Activated CD8-positive, alpha-beta memory T cell treated with anti-CD3 and anti-CD28 coated beads, Interleukin-2, amount 10 ng/mL, durations not matched to agents 7 days and 5 days (primary cell): ENCODE measurements around the gene AK4. TPM values are rescaled to one million over a fixed set of nuclear protein-coding genes. Genes with fewer than 3 reads are reported as not detected.
"Not testable (repeated sequence)": the region's sequence is repeated elsewhere in the genome, so short reads cannot be mapped to it uniquely, and the experiment has no call there.

Source experiments
- ATAC-seq: fragments of 150-1000 bp; cut with Tn5 transposase; one replicate; pipeline ENCODE4 v1.10.0; 2021; ENCODE audit warnings: moderate library complexity
- CTCF ChIA-PET: fragments of 350-600 bp; sonication (Branson Sonifier 250); formaldehyde crosslinking; loops from one replicate; lab custom pipeline; 2021; ENCODE audit warnings: antibody characterized with exemption; lab: Charles Lee
- DNase-seq: peaks from one replicate; pipeline ENCODE4 v3.0.0-alpha.2; 2020
- H3K27ac Mint-ChIP-seq: one replicate; pipeline ENCODE4 v1.8.0; 2021; ENCODE audit warnings: mild to moderate bottlenecking, mixed read lengths
- H3K27me3 Mint-ChIP-seq: one replicate; pipeline ENCODE4 v1.8.0; 2021; ENCODE audit warnings: mixed read lengths
- H3K36me3 Mint-ChIP-seq: one replicate; pipeline ENCODE4 v1.8.0; 2021; ENCODE audit warnings: mild to moderate bottlenecking, mixed read lengths
- H3K4me1 Mint-ChIP-seq: one replicate; pipeline ENCODE4 v1.8.0; 2021; ENCODE audit warnings: mixed read lengths
- H3K4me3 Mint-ChIP-seq: one replicate; pipeline ENCODE4 v1.8.0; 2021; ENCODE audit warnings: mild to moderate bottlenecking, moderate library complexity, mixed read lengths
- H3K9me3 Mint-ChIP-seq: one replicate; pipeline ENCODE4 v1.8.0; 2022; ENCODE audit warnings: low read depth, mixed read lengths
- total RNA-seq, 2 experiments: library from RNA; stranded (reverse); gene quantifications; one replicate each; pipeline ENCODE4 v1.2.3, GENCODE V29; 2021

The AK4 gene
- total RNA-seq, 2 experiments from 2014 or later: 51.5 to 60.5 TPM

- no peaks in the 10 kb centered on the region for H3K36me3 Mint-ChIP-seq
- ATAC-seq (no peak), DNase-seq (no peak)
- CTCF ChIA-PET: no interaction called here
- peaks cover 5% of the 10 kb centered on the region for H3K4me1 Mint-ChIP-seq
- no peaks in the 10 kb centered on the region for H3K9me3 Mint-ChIP-seq
- H3K27ac Mint-ChIP-seq: no peak overlapping the region
- peaks cover 44% of the 10 kb centered on the region for H3K27me3 Mint-ChIP-seq
- no peak overlapping the region for H3K4me3 Mint-ChIP-seq
These were observed 6.1 kb upstream of the AK4 start for GRCh38 chr1:65141918-65142317.

GRCh38 chr1:65143112-65143658, 4.8 kb upstream of the AK4 start:
- H3K27ac Mint-ChIP-seq, ATAC-seq, CTCF ChIA-PET, H3K4me3 Mint-ChIP-seq, H3K9me3 Mint-ChIP-seq, H3K4me1 Mint-ChIP-seq, H3K36me3 Mint-ChIP-seq, DNase-seq: not testable (repeated sequence)
- peaks cover 46% of the 10 kb centered on the region for H3K27me3 Mint-ChIP-seq

- H3K9me3 Mint-ChIP-seq: no peaks in the 10 kb centered on the region
- H3K4me1 Mint-ChIP-seq: peaks cover 30% of the 10 kb centered on the region
- DNase-seq: peak; percentile 49
- CTCF ChIA-PET: no interaction called here
- ATAC-seq: no peak
- H3K4me3 Mint-ChIP-seq: peak overlapping the region; percentile 92
- H3K36me3 Mint-ChIP-seq: peaks cover 21% of the 10 kb centered on the region
- peaks cover 34% of the 10 kb centered on the region for H3K27me3 Mint-ChIP-seq
- H3K27ac Mint-ChIP-seq: peak overlapping the region; percentile 32
These were observed 1.0 kb upstream of the AK4 start for GRCh38 chr1:65146908-65147423.

- DNase-seq (peak; percentile 82), ATAC-seq (peak; percentile 67)
- CTCF ChIA-PET: interaction anchor here (1.3 to 1.8 kb wide), 3 partner anchors 68 to 273 kb away, joined by 3 to 5 read pairs (median 3); partner anchors contain the start of genes LEPR and LEPROT
- Mint-ChIP-seq H3K4me1 (peaks cover 31% of the 10 kb centered on the region), H3K4me3 (peak overlapping the region; percentile 92), H3K27ac (peak overlapping the region; percentile 80), H3K27me3 (peaks cover 28% of the 10 kb centered on the region), H3K36me3 (peaks cover 21% of the 10 kb centered on the region), H3K9me3 (no peaks in the 10 kb centered on the region)
These were observed 402 bp upstream of the AK4 start for GRCh38 chr1:65147424-65148177.

GRCh38 chr1:65148548-65149350, 746 bp downstream of the AK4 start:
- Mint-ChIP-seq H3K4me1 (peaks cover 38% of the 10 kb centered on the region), H3K27me3 (peaks cover 25% of the 10 kb centered on the region), H3K4me3 (peak overlapping the region; percentile 92), H3K36me3 (peaks cover 27% of the 10 kb centered on the region), H3K9me3 (no peaks in the 10 kb centered on the region), H3K27ac (peak overlapping the region; percentile 80)
- peak; percentile 68 for ATAC-seq
- peak; percentile 81 for DNase-seq
- CTCF ChIA-PET: interaction anchor here (0.7 to 1.8 kb wide), 5 partner anchors 11 to 272 kb away, joined by 3 to 5 read pairs (median 3); partner anchors contain the start of genes LEPR and LEPROT

GRCh38 chr1:65149351-65150107, 1.5 kb downstream of the AK4 start:
- no peak for ATAC-seq
- Mint-ChIP-seq H3K9me3 (no peaks in the 10 kb centered on the region), H3K36me3 (peaks cover 34% of the 10 kb centered on the region), H3K27me3 (peaks cover 22% of the 10 kb centered on the region), H3K4me1 (peaks cover 39% of the 10 kb centered on the region), H3K27ac (peak overlapping the region; percentile 70), H3K4me3 (peak overlapping the region; percentile 92)
- DNase-seq: no peak
- CTCF ChIA-PET: interaction anchor here (0.7 to 1.8 kb wide), 3 partner anchors 55 to 85 kb away, joined by 3 to 5 read pairs (median 3); no protein-coding TSS in a partner anchor

GRCh38 chr1:65150108-65150463, 2.1 kb downstream of the AK4 start:
- Mint-ChIP-seq H3K27me3 (peaks cover 17% of the 10 kb centered on the region), H3K27ac (no peak overlapping the region), H3K4me1 (peaks cover 39% of the 10 kb centered on the region), H3K9me3 (no peaks in the 10 kb centered on the region), H3K36me3 (peaks cover 36% of the 10 kb centered on the region), H3K4me3 (peak overlapping the region; percentile 92)
- DNase-seq: no peak
- no peak for ATAC-seq
- CTCF ChIA-PET: interaction anchor here (0.7 kb wide), 1 partner anchor 55 kb away, joined by 3 read pairs; no protein-coding TSS in a partner anchor

- Mint-ChIP-seq H3K4me3 (no peak overlapping the region), H3K36me3 (peaks cover 36% of the 10 kb centered on the region), H3K4me1 (peaks cover 39% of the 10 kb centered on the region), H3K27ac (no peak overlapping the region), H3K27me3 (peaks cover 11% of the 10 kb centered on the region), H3K9me3 (no peaks in the 10 kb centered on the region)
- CTCF ChIA-PET: interaction anchor here (0.7 kb wide), 1 partner anchor 54 kb away, joined by 3 read pairs; no protein-coding TSS in a partner anchor
- ATAC-seq (no peak), DNase-seq (no peak)
These were observed 2.7 kb downstream of the AK4 start for GRCh38 chr1:65150583-65151263.

GRCh38 chr1:65151641-65152040, 3.6 kb downstream of the AK4 start:
- CTCF ChIA-PET: no interaction called here
- Mint-ChIP-seq H3K27ac (no peak overlapping the region), H3K27me3 (peaks cover 5% of the 10 kb centered on the region), H3K4me1 (peaks cover 37% of the 10 kb centered on the region), H3K9me3 (no peaks in the 10 kb centered on the region), H3K4me3 (no peak overlapping the region), H3K36me3 (peaks cover 36% of the 10 kb centered on the region)
- no peak for ATAC-seq
- DNase-seq: no peak

GRCh38 chr1:65153635-65154034, 5.6 kb downstream of the AK4 start:
- Mint-ChIP-seq H3K27me3 (no peaks in the 10 kb centered on the region), H3K9me3 (no peaks in the 10 kb centered on the region), H3K4me1 (peaks cover 35% of the 10 kb centered on the region), H3K27ac (no peak overlapping the region), H3K4me3 (no peak overlapping the region), H3K36me3 (peaks cover 39% of the 10 kb centered on the region)
- ATAC-seq (no peak), DNase-seq (no peak)
- CTCF ChIA-PET: no interaction called here

- H3K4me3 Mint-ChIP-seq: no peak overlapping the region
- ATAC-seq (no peak), DNase-seq (no peak)
- peaks cover 12% of the 10 kb centered on the region for H3K4me1 Mint-ChIP-seq
- CTCF ChIA-PET: no interaction called here
- no peak overlapping the region for H3K27ac Mint-ChIP-seq
- H3K36me3 Mint-ChIP-seq: peaks cover 24% of the 10 kb centered on the region
- no peaks in the 10 kb centered on the region for H3K9me3 Mint-ChIP-seq
- H3K27me3 Mint-ChIP-seq: no peaks in the 10 kb centered on the region
These were observed 9.0 kb downstream of the AK4 start for GRCh38 chr1:65156910-65157545.

- H3K4me3 Mint-ChIP-seq: no peak overlapping the region
These were observed 9.5 kb downstream of the AK4 start for GRCh38 chr1:65157546-65157941.

More at GRCh38 chr1:65157546-65157941, 9.5 kb downstream of the AK4 start:
- Mint-ChIP-seq H3K9me3 (no peaks in the 10 kb centered on the region), H3K27me3 (no peaks in the 10 kb centered on the region), H3K27ac (no peak overlapping the region), H3K36me3 (peaks cover 27% of the 10 kb centered on the region), H3K4me1 (peaks cover 12% of the 10 kb centered on the region)
- ATAC-seq: no peak
- DNase-seq: no peak
- CTCF ChIA-PET: no interaction called here
